HUES6 (cell line): ENCODE measurements around the gene TAF6.

ENCODE experiments used
- H3K27ac ChIP-seq: 2 replicates; pipeline ENCODE4 v1.7.0; 2013; ENCODE audit warnings: low read depth, mild to moderate bottlenecking, low read length, inconsistent platforms
- H3K27me3 ChIP-seq: 2 replicates; pipeline ENCODE4 v1.6.1; 2013; ENCODE audit warnings: low read length; ENCODE audit not compliant: control insufficient read depth, insufficient read depth
- H3K36me3 ChIP-seq: 2 replicates; pipeline ENCODE4 v1.6.1; 2013; ENCODE audit warnings: low read length; ENCODE audit not compliant: control insufficient read depth, insufficient read depth
- H3K4me1 ChIP-seq: 2 replicates; pipeline ENCODE4 v1.6.1; 2013; ENCODE audit warnings: low read length; ENCODE audit not compliant: control insufficient read depth, insufficient read depth
- H3K4me3 ChIP-seq: 2 replicates; pipeline ENCODE4 v1.5.1; 2013; ENCODE audit warnings: low read depth, low read length
- H3K9ac ChIP-seq: one replicate; pipeline ENCODE4 v1.6.1; 2013; ENCODE audit warnings: mild to moderate bottlenecking, low read length
- H3K9me3 ChIP-seq: 2 replicates; pipeline ENCODE4 v1.6.1; 2013; ENCODE audit warnings: low read depth, low read length; ENCODE audit not compliant: control insufficient read depth, insufficient read depth

The TAF6 gene

DNA sequence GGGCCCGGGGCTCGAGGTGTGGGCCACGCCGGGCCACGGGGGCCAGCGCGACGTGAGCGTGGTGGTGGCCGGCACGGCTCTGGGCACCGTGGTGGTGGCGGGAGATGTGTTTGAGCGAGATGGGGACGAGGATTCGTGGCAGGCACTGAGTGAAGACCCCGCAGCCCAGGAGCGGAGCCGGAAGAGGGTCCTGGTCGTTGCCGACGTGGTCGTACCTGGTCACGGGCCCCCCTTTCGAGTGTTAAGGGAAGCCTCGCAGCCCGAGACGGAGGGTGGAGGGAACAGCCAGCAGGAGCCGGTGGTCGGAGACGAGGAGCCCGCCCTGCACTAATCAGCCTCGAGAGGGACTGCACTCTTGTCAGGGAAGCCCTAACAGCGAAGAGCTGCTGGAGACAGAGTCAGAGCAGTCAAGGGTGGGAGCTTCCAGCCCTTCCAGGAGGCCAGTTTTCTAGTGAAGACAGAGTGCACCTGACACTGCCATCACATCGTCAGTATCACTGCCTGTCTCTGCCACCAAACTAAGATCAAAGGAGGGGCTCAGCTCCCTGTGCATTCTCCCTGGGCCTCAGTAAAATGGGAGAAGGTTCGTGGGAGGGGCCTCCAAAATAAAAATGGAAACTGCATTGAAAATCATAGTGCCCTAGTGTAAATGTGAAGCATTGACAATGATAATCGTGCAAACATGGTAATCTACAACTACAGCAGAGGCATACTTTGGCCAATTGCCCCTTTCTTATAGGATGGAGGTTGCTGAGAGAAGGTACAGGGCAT, 8.9 kb upstream of the TAF6 start:
- Histone ChIP-seq H3K27ac (no peak overlapping the region), H3K4me3 (peak overlapping the region; percentile 96), H3K4me1 (peaks cover 4% of the 10 kb centered on the region; the same call in 1 of the 2 replicates), H3K9ac (peak overlapping the region; percentile 64), H3K9me3 (no peaks in the 10 kb centered on the region), H3K36me3 (no peaks in the 10 kb centered on the region), H3K27me3 (peaks cover 12% of the 10 kb centered on the region)

DNA sequence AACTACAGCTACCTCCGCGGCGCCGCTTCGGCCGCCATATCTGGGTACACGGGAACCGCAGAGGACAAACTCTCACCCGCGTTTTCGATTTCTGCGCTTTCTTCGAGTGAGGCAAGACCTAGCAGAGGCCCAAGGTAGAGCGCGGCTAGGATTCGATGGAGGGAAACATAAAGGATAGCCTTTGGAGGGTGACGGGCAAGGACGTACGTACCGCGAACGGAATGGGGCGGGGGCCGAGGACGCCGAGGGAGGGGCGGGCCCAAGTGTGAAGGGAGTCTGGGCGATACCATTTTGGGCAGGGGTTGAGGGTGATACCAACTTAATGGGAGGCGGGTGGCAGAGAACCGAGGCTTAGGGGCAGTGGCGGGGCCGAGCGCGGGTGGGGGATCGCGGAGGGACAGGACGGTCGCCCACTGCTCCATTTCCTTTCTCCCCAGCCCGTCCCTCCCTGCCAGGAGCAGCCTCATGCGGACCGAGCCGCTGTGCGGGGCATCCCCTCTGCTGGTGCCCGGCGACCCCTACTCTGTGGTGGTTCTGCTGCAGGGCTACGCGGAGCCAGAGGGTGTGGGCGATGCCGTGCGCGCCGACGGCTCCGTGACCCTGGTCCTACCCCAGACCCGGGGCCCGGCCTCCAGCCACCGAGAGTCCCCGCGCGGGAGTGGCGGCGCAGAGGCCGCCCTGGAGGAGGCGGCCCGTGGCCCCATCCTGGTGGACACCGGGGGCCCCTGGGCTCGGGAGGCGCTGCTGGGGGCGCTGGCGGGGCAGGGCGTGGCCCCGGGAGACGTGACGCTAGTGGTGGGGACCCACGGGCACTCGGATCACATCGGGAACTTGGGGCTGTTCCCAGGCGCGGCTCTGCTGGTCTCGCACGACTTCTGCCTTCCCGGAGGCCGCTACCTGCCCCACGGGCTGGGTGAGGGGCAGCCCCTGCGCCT, 8.0 kb upstream of the TAF6 start, which contains the start of gene MBLAC1:
TSS of gene MBLAC1 (plus strand) at position 37 of the 935 bp plus-strand sequence. CDS start at position 466, 429 bp downstream.
- H3K27ac ChIP-seq, result peak within 1 kb of the TSS; percentile 88

DNA sequence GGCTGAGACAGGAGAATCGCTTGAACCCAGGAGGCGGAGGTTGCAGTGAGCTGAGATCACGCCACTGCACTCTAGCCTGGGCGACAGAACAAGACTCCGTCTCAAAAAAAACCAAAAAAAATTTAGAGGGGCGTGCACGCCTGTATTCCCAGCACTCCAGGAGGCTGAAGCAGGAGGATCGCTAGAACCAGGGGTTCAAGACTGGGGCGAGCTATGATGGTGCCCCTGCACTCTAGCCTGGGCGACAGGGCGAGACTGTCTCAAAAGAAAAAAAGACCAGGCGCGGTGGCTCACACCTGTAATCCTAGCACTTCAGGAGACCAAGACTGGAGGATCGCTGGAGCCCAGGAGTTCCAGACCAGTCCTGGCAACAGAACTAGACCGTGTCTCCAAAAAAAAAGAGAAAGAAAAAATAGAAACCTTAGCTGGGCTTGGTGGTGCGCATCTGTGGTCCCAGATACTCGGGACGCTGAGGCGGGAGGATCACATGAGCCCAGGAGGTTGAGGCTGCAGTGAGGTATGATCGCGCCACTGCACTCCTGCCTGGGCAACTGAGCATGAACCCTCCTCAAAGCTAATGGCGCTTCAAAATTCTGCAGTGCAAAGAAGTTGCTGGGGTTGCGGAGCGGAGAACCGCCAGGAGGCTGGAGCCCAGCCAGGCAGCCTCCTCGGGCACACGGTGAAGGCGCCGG, 7.2 kb upstream of the TAF6 start:
- Histone ChIP-seq H3K27me3 (peaks cover 12% of the 10 kb centered on the region), H3K4me1 (peaks cover 3% of the 10 kb centered on the region; the same call in 1 of the 2 replicates), H3K9me3 (no peaks in the 10 kb centered on the region), H3K9ac (peak overlapping the region; percentile 95), H3K27ac (peak overlapping the region; percentile 88), H3K36me3 (no peaks in the 10 kb centered on the region), H3K4me3 (peak overlapping the region; percentile 96)

More for the DNA sequence above, 8.0 kb upstream of the TAF6 start, which contains the start of gene MBLAC1:
- Histone ChIP-seq H3K4me1 (peaks cover 1% of the 10 kb centered on the region; the same call in 1 of the 2 replicates), H3K9me3 (no peaks in the 10 kb centered on the region), H3K27me3 (peaks cover 12% of the 10 kb centered on the region), H3K9ac (peak within 1 kb of the TSS; percentile 95), H3K36me3 (no peaks in the 10 kb centered on the region), H3K4me3 (peak within 1 kb of the TSS; percentile 96)

DNA sequence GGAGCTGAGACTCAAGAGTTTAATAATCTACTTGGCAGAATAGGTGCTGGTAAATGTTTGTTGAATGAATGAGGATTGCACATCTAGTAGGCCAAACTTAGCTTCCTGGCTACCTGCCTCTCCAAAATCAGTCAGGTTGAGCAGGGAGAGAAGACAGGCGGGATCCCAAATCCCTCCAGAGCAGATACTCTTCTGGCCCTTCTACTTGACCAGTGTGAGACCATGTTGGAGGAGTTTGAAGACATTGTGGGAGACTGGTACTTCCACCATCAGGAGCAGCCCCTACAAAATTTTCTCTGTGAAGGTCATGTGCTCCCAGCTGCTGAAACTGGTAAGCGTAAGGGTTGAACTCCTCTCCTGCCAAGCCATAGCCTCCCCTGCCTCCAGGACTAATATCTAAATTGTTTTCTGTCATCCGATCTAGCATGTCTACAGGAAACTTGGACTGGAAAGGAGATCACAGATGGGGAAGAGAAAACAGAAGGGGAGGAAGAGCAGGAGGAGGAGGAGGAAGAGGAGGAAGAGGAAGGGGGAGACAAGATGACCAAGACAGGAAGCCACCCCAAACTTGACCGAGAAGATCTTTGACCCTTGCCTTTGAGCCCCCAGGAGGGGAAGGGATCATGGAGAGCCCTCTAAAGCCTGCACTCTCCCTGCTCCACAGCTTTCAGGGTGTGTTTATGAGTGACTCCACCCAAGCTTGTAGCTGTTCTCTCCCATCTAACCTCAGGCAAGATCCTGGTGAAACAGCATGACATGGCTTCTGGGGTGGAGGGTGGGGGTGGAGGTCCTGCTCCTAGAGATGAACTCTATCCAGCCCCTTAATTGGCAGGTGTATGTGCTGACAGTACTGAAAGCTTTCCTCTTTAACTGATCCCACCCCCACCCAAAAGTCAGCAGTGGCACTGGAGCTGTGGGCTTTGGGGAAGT, 5.4 kb upstream of the TAF6 start:
- H3K27me3 ChIP-seq, result peaks cover 12% of the 10 kb centered on the region
- H3K27ac ChIP-seq, result no peak overlapping the region
- peaks cover 10% of the 10 kb centered on the region for H3K4me1 ChIP-seq
- no peak overlapping the region for H3K9ac ChIP-seq
- H3K4me3 ChIP-seq, result no peak overlapping the region
- H3K9me3 ChIP-seq, result no peaks in the 10 kb centered on the region
- no peaks in the 10 kb centered on the region for H3K36me3 ChIP-seq

DNA sequence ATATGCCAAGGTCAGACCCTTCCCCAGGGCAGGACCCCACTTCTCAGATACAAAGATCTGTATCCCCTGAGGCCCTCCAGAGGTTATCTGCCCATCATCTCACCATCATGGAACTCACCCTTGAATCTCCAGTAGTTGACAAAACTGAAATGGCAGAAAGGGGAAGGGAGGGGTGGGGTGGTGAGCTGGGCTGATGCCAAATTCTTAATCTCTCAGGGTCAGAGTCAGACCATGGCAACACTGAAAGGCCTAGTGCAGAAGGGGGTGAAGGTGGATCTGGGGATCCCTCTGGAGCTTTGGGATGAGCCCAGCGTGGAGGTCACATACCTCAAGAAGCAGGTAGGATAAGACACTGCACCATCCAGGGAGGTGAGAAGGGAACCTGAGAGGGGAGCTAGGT, 3.4 kb upstream of the TAF6 start:
- H3K27me3 ChIP-seq, result no peaks in the 10 kb centered on the region; the same call in 1 of the 2 replicates
- no peaks in the 10 kb centered on the region for H3K36me3 ChIP-seq
- no peaks in the 10 kb centered on the region for H3K9me3 ChIP-seq
- no peak overlapping the region for H3K9ac ChIP-seq
- no peak overlapping the region for H3K4me3 ChIP-seq
- H3K4me1 ChIP-seq, result peaks cover 10% of the 10 kb centered on the region
- H3K27ac ChIP-seq, result no peak overlapping the region

DNA sequence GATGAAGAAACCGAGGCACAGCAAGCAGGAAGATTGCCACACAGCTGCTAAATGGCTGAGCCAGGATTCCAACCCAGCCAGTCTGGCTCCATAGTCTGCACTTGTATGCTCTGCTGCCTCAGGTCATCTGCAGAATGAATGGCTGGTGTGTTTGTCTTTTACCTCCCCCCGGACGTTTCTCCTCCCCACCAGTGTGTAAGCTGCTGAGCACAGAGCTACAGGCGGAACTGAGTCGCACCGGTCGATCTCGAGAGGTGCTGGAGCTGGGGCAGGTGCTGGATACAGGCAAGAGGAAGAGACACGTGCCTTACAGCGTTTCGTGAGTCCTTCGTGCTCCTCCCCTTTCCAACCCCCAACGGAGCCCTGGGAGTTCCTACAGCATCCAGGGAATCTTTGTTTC, 2.9 kb upstream of the TAF6 start:
- H3K4me1 ChIP-seq, result peaks cover 10% of the 10 kb centered on the region

DNA sequence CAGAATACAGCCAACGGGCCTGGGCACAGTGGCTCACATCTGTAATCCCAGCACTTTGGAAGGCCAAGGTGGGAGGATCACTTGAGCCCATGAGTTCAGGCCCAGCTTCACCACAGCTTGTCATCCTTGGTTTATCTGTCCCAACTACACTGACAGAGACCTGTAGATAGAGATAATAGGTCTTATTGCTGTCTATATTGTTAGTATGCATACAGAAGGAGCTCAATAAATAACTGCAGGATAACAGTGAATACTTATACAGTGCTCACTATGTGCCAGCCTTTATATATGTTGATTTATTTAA, 1.5 kb upstream of the TAF6 start:
- Histone ChIP-seq H3K9ac (peak overlapping the region; percentile 88), H3K9me3 (no peaks in the 10 kb centered on the region), H3K4me1 (peaks cover 10% of the 10 kb centered on the region), H3K27me3 (no peaks in the 10 kb centered on the region), H3K27ac (no peak overlapping the region), H3K36me3 (0 out of 2 replicates have a peak, but pooled peaks cover 3% of the 10 kb centered on the region), H3K4me3 (peak overlapping the region; percentile 82)

More for the DNA sequence above, 2.9 kb upstream of the TAF6 start:
- no peak overlapping the region for H3K27ac ChIP-seq
- H3K4me3 ChIP-seq, result no peak overlapping the region
- no peaks in the 10 kb centered on the region for H3K27me3 ChIP-seq
- H3K9me3 ChIP-seq, result no peaks in the 10 kb centered on the region
- H3K9ac ChIP-seq, result no peak overlapping the region
- no peaks in the 10 kb centered on the region for H3K36me3 ChIP-seq

DNA sequence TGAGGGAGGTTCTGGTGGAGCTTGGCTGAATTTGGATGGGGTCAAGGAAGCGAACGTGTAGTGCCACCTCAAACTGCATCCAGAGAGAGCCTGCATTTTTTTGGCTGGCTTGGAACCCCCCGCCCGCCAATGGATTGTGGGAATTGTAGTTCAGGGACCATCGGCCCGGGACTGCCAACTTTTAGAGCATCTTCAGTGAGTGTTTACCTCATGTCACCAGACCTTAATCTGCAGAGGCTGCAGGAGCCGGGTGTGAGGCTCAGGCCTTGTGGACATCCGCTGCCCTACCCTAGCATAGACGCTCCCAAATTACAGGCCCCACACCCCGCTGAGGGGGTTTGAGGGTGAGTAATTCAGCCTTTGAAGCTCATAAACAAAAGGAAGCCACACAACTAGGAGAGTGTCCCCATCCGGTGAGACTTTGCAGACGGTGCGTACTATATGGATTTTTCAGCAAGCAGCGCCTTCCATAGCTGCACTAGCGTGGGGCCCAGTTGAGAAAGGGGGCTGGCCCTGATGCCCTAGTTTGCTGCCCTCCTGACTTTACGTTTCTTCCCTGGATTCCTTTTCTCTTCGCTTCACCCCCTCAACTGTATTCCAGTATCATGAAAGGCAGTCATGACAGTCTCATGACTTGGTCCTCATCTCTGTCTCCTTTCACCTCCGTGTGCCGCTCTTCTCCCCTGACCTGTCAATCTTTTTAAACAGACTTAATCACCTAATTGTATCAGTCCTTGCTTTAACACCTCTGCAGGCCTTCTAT, 993 bp upstream of the TAF6 start:
- H3K4me1 ChIP-seq, result peaks cover 10% of the 10 kb centered on the region
- H3K4me3 ChIP-seq, result peak overlapping the region; percentile 82
- H3K27ac ChIP-seq, result no peak overlapping the region
- no peaks in the 10 kb centered on the region for H3K9me3 ChIP-seq
- 0 out of 2 replicates have a peak, but pooled peaks cover 3% of the 10 kb centered on the region for H3K36me3 ChIP-seq
- no peaks in the 10 kb centered on the region for H3K27me3 ChIP-seq
- H3K9ac ChIP-seq, result peak overlapping the region; percentile 88

DNA sequence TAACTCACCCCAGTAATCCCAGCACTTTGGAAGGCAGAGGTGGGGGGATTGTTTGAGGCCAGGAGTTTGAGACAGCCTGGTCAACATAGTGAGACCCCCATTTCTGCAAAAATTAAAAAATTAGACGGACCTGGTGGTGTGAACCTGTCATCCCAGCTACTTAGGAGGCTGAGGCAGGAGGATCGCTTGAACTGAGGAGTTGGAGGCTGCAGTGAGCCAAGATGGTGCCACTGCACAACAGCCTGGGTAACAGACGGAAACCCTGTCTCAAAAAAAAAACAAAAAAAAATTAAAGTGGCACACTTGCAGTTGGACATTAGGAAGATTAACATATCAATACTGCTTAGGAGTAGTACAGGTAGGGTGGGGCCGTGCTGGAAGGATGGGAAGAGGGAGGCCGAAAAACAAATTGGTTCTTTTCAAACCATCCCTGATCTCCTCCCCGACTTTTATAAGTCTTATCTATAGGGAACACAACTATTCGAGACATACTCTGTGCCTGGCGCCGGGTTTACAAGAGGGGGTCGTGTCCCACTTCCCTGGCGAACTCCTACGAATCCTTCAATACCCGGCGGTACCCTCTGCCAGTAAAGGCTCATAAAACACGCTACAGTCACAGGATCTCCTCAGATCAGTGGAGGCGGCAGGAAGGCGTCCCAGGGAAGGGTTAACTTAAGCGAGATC, 628 bp downstream of the TAF6 start:
- peaks cover 11% of the 10 kb centered on the region for H3K36me3 ChIP-seq
- H3K9me3 ChIP-seq, result no peaks in the 10 kb centered on the region
- no peaks in the 10 kb centered on the region for H3K27me3 ChIP-seq
- peak overlapping the region; percentile 88 for H3K9ac ChIP-seq
- H3K4me1 ChIP-seq, result peaks cover 10% of the 10 kb centered on the region
- peak overlapping the region; percentile 98; the same call in 1 of the 2 replicates for H3K27ac ChIP-seq
- peak overlapping the region; percentile 82 for H3K4me3 ChIP-seq
